Measurements from ENCODE around the gene TM7SF3.
A peak's percentile ranks its signal among the peaks of the same experiment; 100 is the strongest.
"Not testable (repeated sequence)": the region's sequence is repeated elsewhere in the genome, so short reads cannot be mapped to it uniquely, and the experiment has no call there.

Gene TM7SF3

GRCh38 chr12:26970136-26970535, 44.0 kb downstream of the TM7SF3 start:
- in situ Hi-C loops (cut with HindIII; ENCODE audit: low sequenced_read_pairs): no loop called here
- no peak for DNase-seq (ENCODE audit: low read depth, low spot score)
- no peak overlapping the region for H3K4me3 ChIP-seq (ENCODE audit: low read depth, low read length)
- no peak for TF ChIP-seq CTCF (IDR thresholded peaks at IDR 0.05; ENCODE audit: low read depth, low read length)

GRCh38 chr12:26966842-26967241, 47.3 kb downstream of the TM7SF3 start:
- TF ChIP-seq CTCF (IDR thresholded peaks at IDR 0.05; ENCODE audit: low read depth, low read length): no peak
- DNase-seq (ENCODE audit: low read depth, low spot score): no peak
- in situ Hi-C loops (cut with HindIII; ENCODE audit: low sequenced_read_pairs): no loop called here
- H3K4me3 ChIP-seq (ENCODE audit: low read depth, low read length): no peak overlapping the region

- H3K4me3 ChIP-seq (ENCODE audit: low read depth, low read length): no peak overlapping the region
- no peak for DNase-seq (ENCODE audit: low read depth, low spot score)
- in situ Hi-C loops (cut with HindIII; ENCODE audit: low sequenced_read_pairs): no loop called here
- no peak for TF ChIP-seq CTCF (IDR thresholded peaks at IDR 0.05; ENCODE audit: low read depth, low read length)
Measured at GRCh38 chr12:26963413-26963812, 50.8 kb downstream of the TM7SF3 start.

- in situ Hi-C loops (cut with HindIII; ENCODE audit: low sequenced_read_pairs): no loop called here
- no peak for TF ChIP-seq CTCF (IDR thresholded peaks at IDR 0.05; ENCODE audit: low read depth, low read length)
- no peak for DNase-seq (ENCODE audit: low read depth, low spot score)
Measured at GRCh38 chr12:26961803-26962202, 52.4 kb downstream of the TM7SF3 start.

GRCh38 chr12:26961391-26961790, 52.8 kb downstream of the TM7SF3 start:
- DNase-seq (ENCODE audit: low read depth, low spot score); H3K4me3 ChIP-seq (ENCODE audit: low read depth, low read length); in situ Hi-C loops (cut with HindIII; ENCODE audit: low sequenced_read_pairs): not testable (repeated sequence)

More at GRCh38 chr12:26961803-26962202, 52.4 kb downstream of the TM7SF3 start:
- no peak overlapping the region for H3K4me3 ChIP-seq (ENCODE audit: low read depth, low read length)

- in situ Hi-C loops (cut with HindIII; ENCODE audit: low sequenced_read_pairs): no loop called here
- DNase-seq (ENCODE audit: low read depth, low spot score): no peak
- H3K4me3 ChIP-seq (ENCODE audit: low read depth, low read length): no peak overlapping the region
- no peak for TF ChIP-seq CTCF (IDR thresholded peaks at IDR 0.05; ENCODE audit: low read depth, low read length)
Measured at GRCh38 chr12:26954027-26954426, 60.2 kb downstream of the TM7SF3 start.

GRCh38 chr12:26953447-26953846, 60.7 kb downstream of the TM7SF3 start:
- TF ChIP-seq CTCF (IDR thresholded peaks at IDR 0.05; ENCODE audit: low read depth, low read length): no peak
- in situ Hi-C loops (cut with HindIII; ENCODE audit: low sequenced_read_pairs): no loop called here
- H3K4me3 ChIP-seq (ENCODE audit: low read depth, low read length): no peak overlapping the region
- DNase-seq (ENCODE audit: low read depth, low spot score): peak; percentile 24
